T-helper 17 cell (primary cell): ENCODE results near the gene COMTD1. TPM values are rescaled to one million over a fixed set of nuclear protein-coding genes. Genes with fewer than 3 reads are reported as not detected.
"Not testable (repeated sequence)": the region's sequence is repeated elsewhere in the genome, so short reads cannot be mapped to it uniquely, and the experiment has no call there.

Source experiments
- ATAC-seq: fragments of 150-1000 bp; cut with Tn5 transposase; 2 replicates; pipeline ENCODE4 v1.10.0; 2021; ENCODE audit warnings: mild to moderate bottlenecking, moderate library complexity
- DNase-seq, 3 donors: peaks; one replicate each; pipeline versions ENCODE4 v3.0.0 to v3.0.0-alpha.2; 2020 to 2021
- H3K9me3 ChIP-seq: one replicate; pipeline ENCODE4 v1.7.0; 2013; ENCODE audit warnings: low read length, mild to moderate bottlenecking; ENCODE audit not compliant: control insufficient read depth, poor library complexity, severe bottlenecking
- H3K27ac Mint-ChIP-seq: one replicate; pipeline ENCODE4 v1.8.0; 2022; ENCODE audit warnings: mild to moderate bottlenecking, moderate library complexity, mixed read lengths
- H3K27me3 Mint-ChIP-seq: one replicate; pipeline ENCODE4 v1.8.0; 2022; ENCODE audit warnings: mixed read lengths
- H3K36me3 Mint-ChIP-seq: one replicate; pipeline ENCODE4 v1.8.0; 2022; ENCODE audit warnings: low read depth, mixed read lengths
- H3K4me1 Mint-ChIP-seq: one replicate; pipeline ENCODE4 v1.8.0; 2022; ENCODE audit warnings: mild to moderate bottlenecking, mixed read lengths
- H3K4me3 Mint-ChIP-seq: one replicate; pipeline ENCODE4 v1.8.0; 2022; ENCODE audit warnings: mild to moderate bottlenecking, moderate library complexity, mixed read lengths
- total RNA-seq, 4 donors: library from RNA in 2 of 4; stranded (reverse) in 2 of 4; gene quantifications; one replicate each; pipeline ENCODE4 v1.2.3 and lab custom pipeline; 2022 to 2026

The COMTD1 gene
- total RNA-seq, 2 donors from 2014 or later, result 18.1 to 23.8 TPM

- Mint-ChIP-seq H3K4me3 (no peak overlapping the region), H3K36me3 (peaks cover 2% of the 10 kb centered on the region), H3K4me1 (peaks cover 18% of the 10 kb centered on the region), H3K27ac (no peak overlapping the region), H3K27me3 (no peaks in the 10 kb centered on the region)
- no peak for ATAC-seq
- DNase-seq, result no peak
- no peaks in the 10 kb centered on the region for H3K9me3 ChIP-seq
Measured at GRCh38 chr10:75207079-75207856, 28.5 kb downstream of the COMTD1 start.

- H3K4me3 Mint-ChIP-seq, DNase-seq, H3K27ac Mint-ChIP-seq, H3K27me3 Mint-ChIP-seq, ATAC-seq, H3K36me3 Mint-ChIP-seq, H3K9me3 ChIP-seq: not testable (repeated sequence)
- H3K4me1 Mint-ChIP-seq, result peaks cover 12% of the 10 kb centered on the region
Measured at GRCh38 chr10:75206638-75207037, 29.1 kb downstream of the COMTD1 start.

- Mint-ChIP-seq H3K4me3 (no peak overlapping the region), H3K36me3 (peaks cover 7% of the 10 kb centered on the region), H3K4me1 (peaks cover 8% of the 10 kb centered on the region), H3K27ac (no peak overlapping the region), H3K27me3 (no peaks in the 10 kb centered on the region)
- ATAC-seq (no peak), DNase-seq (no peak)
- H3K9me3 ChIP-seq, result no peaks in the 10 kb centered on the region
Measured at GRCh38 chr10:75205908-75206307, 29.8 kb downstream of the COMTD1 start.

GRCh38 chr10:75203724-75204123 is 32.0 kb downstream of the COMTD1 start:
- ATAC-seq, result no peak
- no peak for DNase-seq
- Mint-ChIP-seq H3K27ac (no peak overlapping the region), H3K27me3 (no peaks in the 10 kb centered on the region), H3K36me3 (peaks cover 7% of the 10 kb centered on the region), H3K4me3 (no peak overlapping the region), H3K4me1 (peaks cover 5% of the 10 kb centered on the region)
- no peaks in the 10 kb centered on the region for H3K9me3 ChIP-seq

- not testable (repeated sequence) for ATAC-seq, DNase-seq, H3K9me3 ChIP-seq, H3K27me3 Mint-ChIP-seq, H3K36me3 Mint-ChIP-seq, H3K4me1 Mint-ChIP-seq, H3K4me3 Mint-ChIP-seq
- H3K27ac Mint-ChIP-seq, result peak overlapping the region; percentile 39
Measured at GRCh38 chr10:75203046-75203620, 32.6 kb downstream of the COMTD1 start.

GRCh38 chr10:75202321-75203045 is 33.3 kb downstream of the COMTD1 start:
- no peak for ATAC-seq
- no peaks in the 10 kb centered on the region for H3K9me3 ChIP-seq
- peaks cover 3% of the 10 kb centered on the region for H3K4me1 Mint-ChIP-seq
- H3K36me3 Mint-ChIP-seq, result peaks cover 7% of the 10 kb centered on the region
- H3K4me3 Mint-ChIP-seq, result no peak overlapping the region
- peak overlapping the region; percentile 39 for H3K27ac Mint-ChIP-seq
- H3K27me3 Mint-ChIP-seq, result no peaks in the 10 kb centered on the region
- DNase-seq, result no peak

GRCh38 chr10:75201793-75202307 is 33.9 kb downstream of the COMTD1 start:
- Mint-ChIP-seq H3K36me3 (peaks cover 7% of the 10 kb centered on the region), H3K4me3 (peak overlapping the region; percentile 13), H3K27ac (no peak overlapping the region), H3K4me1 (peaks cover 3% of the 10 kb centered on the region), H3K27me3 (no peaks in the 10 kb centered on the region)
- DNase-seq (no peak), ATAC-seq (no peak)
- H3K9me3 ChIP-seq, result no peaks in the 10 kb centered on the region

GRCh38 chr10:75199949-75200348 is 35.8 kb downstream of the COMTD1 start:
- not testable (repeated sequence) for H3K27ac Mint-ChIP-seq, H3K4me1 Mint-ChIP-seq, ATAC-seq, H3K36me3 Mint-ChIP-seq, DNase-seq, H3K9me3 ChIP-seq, H3K4me3 Mint-ChIP-seq, H3K27me3 Mint-ChIP-seq

GRCh38 chr10:75197906-75198305 is 37.9 kb downstream of the COMTD1 start:
- no peak for ATAC-seq
- no peaks in the 10 kb centered on the region for H3K27me3 Mint-ChIP-seq
- H3K36me3 Mint-ChIP-seq, result peaks cover 8% of the 10 kb centered on the region
- no peaks in the 10 kb centered on the region for H3K9me3 ChIP-seq
- H3K4me3 Mint-ChIP-seq, result no peak overlapping the region
- peaks cover 3% of the 10 kb centered on the region for H3K4me1 Mint-ChIP-seq
- H3K27ac Mint-ChIP-seq, result no peak overlapping the region
- DNase-seq, result no peak

GRCh38 chr10:75197066-75197465 is 38.7 kb downstream of the COMTD1 start:
- peak overlapping the region; percentile 34 for H3K27ac Mint-ChIP-seq
- ATAC-seq (no peak), DNase-seq (no peak)
- H3K27me3 Mint-ChIP-seq, result no peaks in the 10 kb centered on the region
- H3K36me3 Mint-ChIP-seq, result peaks cover 8% of the 10 kb centered on the region
- H3K9me3 ChIP-seq, result no peaks in the 10 kb centered on the region
- H3K4me3 Mint-ChIP-seq, result no peak overlapping the region
- H3K4me1 Mint-ChIP-seq, result peaks cover 3% of the 10 kb centered on the region

GRCh38 chr10:75195035-75195763 is 40.6 kb downstream of the COMTD1 start:
- Mint-ChIP-seq H3K27me3 (no peaks in the 10 kb centered on the region), H3K36me3 (peaks cover 4% of the 10 kb centered on the region), H3K27ac (peak overlapping the region; percentile 71), H3K4me3 (no peak overlapping the region), H3K4me1 (peaks cover 3% of the 10 kb centered on the region)
- DNase-seq (no peak), ATAC-seq (no peak)
- no peaks in the 10 kb centered on the region for H3K9me3 ChIP-seq

- H3K9me3 ChIP-seq, ATAC-seq, H3K4me3 Mint-ChIP-seq, DNase-seq, H3K4me1 Mint-ChIP-seq, H3K27me3 Mint-ChIP-seq, H3K36me3 Mint-ChIP-seq: not testable (repeated sequence)
- peak overlapping the region; percentile 71 for H3K27ac Mint-ChIP-seq
Measured at GRCh38 chr10:75194625-75195024, 41.1 kb downstream of the COMTD1 start.
